Neural cell (in vitro differentiated cells): Measurements from ENCODE around the gene EFS. TPM values are rescaled to one million over a fixed set of nuclear protein-coding genes. Genes with fewer than 3 reads are reported as not detected.

ENCODE experiments used
- H2AFZ ChIP-seq: fragments of 200-600, 300-800 bp; sonication (generic), shearing (Covaris generic); 2 replicates; pipeline ENCODE4 v1.6.0; 2014; ENCODE audit warnings: low read depth, mild to moderate bottlenecking, antibody characterized with exemption, low read length, moderate library complexity
- H3F3A ChIP-seq: fragments of 200-600 bp; shearing (Covaris generic); 2 replicates; pipeline ENCODE4 v1.6.1; 2016; ENCODE audit warnings: mild to moderate bottlenecking, moderate library complexity, mixed read lengths, antibody characterized with exemption, low read length; ENCODE audit not compliant: insufficient read depth, poor library complexity, severe bottlenecking
- H3K27ac ChIP-seq: fragments of 200-600, 300-800 bp; sonication (generic), shearing (Covaris generic); 2 replicates; pipeline ENCODE4 v1.5.1; 2014; ENCODE audit warnings: mild to moderate bottlenecking, low read length, moderate library complexity
- H3K27me3 ChIP-seq: fragments of 300-800, 200-600 bp; sonication (generic), shearing (Covaris generic); 2 replicates; pipeline ENCODE4 v1.6.0; 2014; ENCODE audit warnings: mild to moderate bottlenecking, low read depth, low read length, moderate library complexity; ENCODE audit not compliant: insufficient read depth
- H3K36me3 ChIP-seq: fragments of 300-800, 200-600 bp; sonication (generic), shearing (Covaris generic); 2 replicates; pipeline ENCODE4 v1.5.1; 2014; ENCODE audit warnings: mild to moderate bottlenecking, antibody characterized with exemption, low read length, moderate library complexity; ENCODE audit not compliant: insufficient read depth
- H3K4me2 ChIP-seq: fragments of 300-800, 200-600 bp; sonication (generic), shearing (Covaris generic); 2 replicates; pipeline ENCODE4 v1.6.0; 2014; ENCODE audit warnings: mild to moderate bottlenecking, low read length
- H3K4me3 ChIP-seq: fragments of 300-800, 200-600 bp; sonication (generic), shearing (Covaris generic); 2 replicates; pipeline ENCODE4 v1.5.1; 2014; ENCODE audit warnings: mild to moderate bottlenecking, low read length, moderate library complexity
- H3K79me2 ChIP-seq: fragments of 200-600 bp; shearing (Covaris generic); replicated peaks from 2 replicates; pipeline ENCODE4 v1.6.0; 2014; ENCODE audit warnings: mild to moderate bottlenecking, low read length, moderate library complexity; ENCODE audit not compliant: insufficient read depth
- H3K9ac ChIP-seq: fragments of 300-800, 200-600 bp; sonication (generic), shearing (Covaris generic); 2 replicates; pipeline ENCODE4 v1.6.1; 2016; ENCODE audit warnings: mild to moderate bottlenecking, low read length, mixed read lengths
- H3K9me2 ChIP-seq: fragments of 200-600 bp; shearing (Covaris generic); 2 replicates; pipeline ENCODE4 v1.6.1; 2016; ENCODE audit warnings: mild to moderate bottlenecking, low read length, mixed read lengths; ENCODE audit not compliant: insufficient read depth
- H3K9me3 ChIP-seq: fragments of 200-600, 300-800 bp; sonication (generic), shearing (Covaris generic); 2 replicates; pipeline ENCODE4 v1.6.1; 2016; ENCODE audit warnings: mild to moderate bottlenecking, mixed run types, low read length, moderate library complexity, mixed read lengths
- H4K20me1 ChIP-seq: fragments of 200-600 bp; shearing (Covaris generic); 2 replicates; pipeline ENCODE4 v1.6.1; 2016; ENCODE audit warnings: mild to moderate bottlenecking, mixed run types; ENCODE audit not compliant: insufficient read depth
- EP300 ChIP-seq: fragments of 450-650 bp; conservative IDR thresholded peaks from 2 replicates; pipeline ENCODE4 v1.6.1; 2014; ENCODE audit warnings: antibody characterized with exemption, mild to moderate bottlenecking, moderate library complexity; ENCODE audit not compliant: poor library complexity, severe bottlenecking
- EZH2 ChIP-seq: fragments of 200-600, 300-800 bp; shearing (Covaris generic), sonication (generic); IDR thresholded peaks from 2 replicates; pipeline ENCODE4 v1.6.1; 2014; ENCODE audit warnings: antibody characterized with exemption, low read length, borderline replicate concordance, mild to moderate bottlenecking; ENCODE audit not compliant: insufficient read depth, poor library complexity, severe bottlenecking
- MXI1 ChIP-seq: fragments of 450-650 bp; conservative IDR thresholded peaks from 2 replicates; pipeline ENCODE4 v1.6.1; 2014; ENCODE audit warnings: antibody characterized with exemption, mild to moderate bottlenecking; ENCODE audit not compliant: poor library complexity, severe bottlenecking
- POLR2AphosphoS5 ChIP-seq: IDR thresholded peaks from 2 replicates; pipeline ENCODE4 v1.6.1; 2012
- RAD21 ChIP-seq: fragments of 450-650 bp; conservative IDR thresholded peaks from 2 replicates; pipeline ENCODE4 v1.6.1; 2014; ENCODE audit warnings: antibody characterized with exemption, mild to moderate bottlenecking, moderate library complexity
- SMC3 ChIP-seq: fragments of 450-650 bp; conservative IDR thresholded peaks from 2 replicates; pipeline ENCODE4 v1.6.1; 2014; ENCODE audit warnings: antibody characterized with exemption, mild to moderate bottlenecking, moderate library complexity; ENCODE audit not compliant: poor library complexity
- TAF1 ChIP-seq: IDR thresholded peaks from 2 replicates; pipeline ENCODE4 v1.6.1; 2012; ENCODE audit warnings: low read depth
- polyA plus RNA-seq: library from polyadenylated mRNA; depleted of rRNA; stranded (reverse); fragments of >200 nt; gene quantifications from 2 replicates; pipeline ENCODE4 v1.2.3, GENCODE V29; 2014
- TF ChIP-seq, protein P1 (sequence below): fragments of 450-650 bp; IDR thresholded peaks from 2 replicates; pipeline ENCODE4 v1.5.1; 2014; ENCODE audit warnings: antibody characterized with exemption, mild to moderate bottlenecking, moderate library complexity; ENCODE audit not compliant: poor library complexity, severe bottlenecking
- TF ChIP-seq, protein P2 (sequence below): IDR thresholded peaks from 2 replicates; pipeline ENCODE4 v1.6.1; 2012; ENCODE audit warnings: borderline replicate concordance

EFS gene
- polyA plus RNA-seq, 1 donor from 2014 or later: 0.48 TPM

DNA sequence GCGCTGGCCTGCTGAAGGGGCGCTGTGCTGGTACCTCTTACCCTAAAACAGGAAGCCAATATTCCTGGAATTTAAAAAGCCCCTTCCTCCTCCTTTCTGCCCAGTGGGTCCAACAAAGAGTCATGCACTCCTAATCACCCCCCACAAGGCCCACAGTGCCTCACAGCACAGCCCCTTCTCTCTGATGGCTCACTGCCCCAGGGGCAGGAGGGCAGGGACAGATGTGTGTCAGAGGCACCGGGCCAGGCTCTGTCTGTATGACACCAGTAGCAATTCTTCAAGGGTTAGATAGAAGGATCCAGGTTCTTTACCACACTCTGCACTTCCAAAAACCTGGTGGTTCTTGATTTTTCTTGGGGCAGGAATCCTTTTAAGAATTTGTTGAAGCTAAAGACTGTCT, 34.2 kb upstream of the EFS start:
- Histone ChIP-seq H3F3A (no peaks in the 10 kb centered on the region), H3K4me3 (no peak overlapping the region), H2AFZ (no peak overlapping the region), H3K4me2 (no peak overlapping the region), H4K20me1 (no peaks in the 10 kb centered on the region), H3K36me3 (no peaks in the 10 kb centered on the region), H3K9ac (no peak overlapping the region), H3K9me2 (no peaks in the 10 kb centered on the region), H3K27me3 (no peaks in the 10 kb centered on the region), H3K9me3 (no peaks in the 10 kb centered on the region), H3K27ac (no peak overlapping the region), H3K79me2 (no peaks in the 10 kb centered on the region)
- no peak for TF ChIP-seq SMC3
- TF ChIP-seq, protein P1, sequence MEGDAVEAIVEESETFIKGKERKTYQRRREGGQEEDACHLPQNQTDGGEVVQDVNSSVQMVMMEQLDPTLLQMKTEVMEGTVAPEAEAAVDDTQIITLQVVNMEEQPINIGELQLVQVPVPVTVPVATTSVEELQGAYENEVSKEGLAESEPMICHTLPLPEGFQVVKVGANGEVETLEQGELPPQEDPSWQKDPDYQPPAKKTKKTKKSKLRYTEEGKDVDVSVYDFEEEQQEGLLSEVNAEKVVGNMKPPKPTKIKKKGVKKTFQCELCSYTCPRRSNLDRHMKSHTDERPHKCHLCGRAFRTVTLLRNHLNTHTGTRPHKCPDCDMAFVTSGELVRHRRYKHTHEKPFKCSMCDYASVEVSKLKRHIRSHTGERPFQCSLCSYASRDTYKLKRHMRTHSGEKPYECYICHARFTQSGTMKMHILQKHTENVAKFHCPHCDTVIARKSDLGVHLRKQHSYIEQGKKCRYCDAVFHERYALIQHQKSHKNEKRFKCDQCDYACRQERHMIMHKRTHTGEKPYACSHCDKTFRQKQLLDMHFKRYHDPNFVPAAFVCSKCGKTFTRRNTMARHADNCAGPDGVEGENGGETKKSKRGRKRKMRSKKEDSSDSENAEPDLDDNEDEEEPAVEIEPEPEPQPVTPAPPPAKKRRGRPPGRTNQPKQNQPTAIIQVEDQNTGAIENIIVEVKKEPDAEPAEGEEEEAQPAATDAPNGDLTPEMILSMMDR: no peak
- TF ChIP-seq, protein P2, sequence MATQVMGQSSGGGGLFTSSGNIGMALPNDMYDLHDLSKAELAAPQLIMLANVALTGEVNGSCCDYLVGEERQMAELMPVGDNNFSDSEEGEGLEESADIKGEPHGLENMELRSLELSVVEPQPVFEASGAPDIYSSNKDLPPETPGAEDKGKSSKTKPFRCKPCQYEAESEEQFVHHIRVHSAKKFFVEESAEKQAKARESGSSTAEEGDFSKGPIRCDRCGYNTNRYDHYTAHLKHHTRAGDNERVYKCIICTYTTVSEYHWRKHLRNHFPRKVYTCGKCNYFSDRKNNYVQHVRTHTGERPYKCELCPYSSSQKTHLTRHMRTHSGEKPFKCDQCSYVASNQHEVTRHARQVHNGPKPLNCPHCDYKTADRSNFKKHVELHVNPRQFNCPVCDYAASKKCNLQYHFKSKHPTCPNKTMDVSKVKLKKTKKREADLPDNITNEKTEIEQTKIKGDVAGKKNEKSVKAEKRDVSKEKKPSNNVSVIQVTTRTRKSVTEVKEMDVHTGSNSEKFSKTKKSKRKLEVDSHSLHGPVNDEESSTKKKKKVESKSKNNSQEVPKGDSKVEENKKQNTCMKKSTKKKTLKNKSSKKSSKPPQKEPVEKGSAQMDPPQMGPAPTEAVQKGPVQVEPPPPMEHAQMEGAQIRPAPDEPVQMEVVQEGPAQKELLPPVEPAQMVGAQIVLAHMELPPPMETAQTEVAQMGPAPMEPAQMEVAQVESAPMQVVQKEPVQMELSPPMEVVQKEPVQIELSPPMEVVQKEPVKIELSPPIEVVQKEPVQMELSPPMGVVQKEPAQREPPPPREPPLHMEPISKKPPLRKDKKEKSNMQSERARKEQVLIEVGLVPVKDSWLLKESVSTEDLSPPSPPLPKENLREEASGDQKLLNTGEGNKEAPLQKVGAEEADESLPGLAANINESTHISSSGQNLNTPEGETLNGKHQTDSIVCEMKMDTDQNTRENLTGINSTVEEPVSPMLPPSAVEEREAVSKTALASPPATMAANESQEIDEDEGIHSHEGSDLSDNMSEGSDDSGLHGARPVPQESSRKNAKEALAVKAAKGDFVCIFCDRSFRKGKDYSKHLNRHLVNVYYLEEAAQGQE: no peak
- no peak for TF ChIP-seq EZH2
- TF ChIP-seq EP300: no peak
- no peak for TF ChIP-seq RAD21
- TF ChIP-seq MXI1: no peak
- no peak for TF ChIP-seq TAF1
- no peak for TF ChIP-seq POLR2AphosphoS5

DNA sequence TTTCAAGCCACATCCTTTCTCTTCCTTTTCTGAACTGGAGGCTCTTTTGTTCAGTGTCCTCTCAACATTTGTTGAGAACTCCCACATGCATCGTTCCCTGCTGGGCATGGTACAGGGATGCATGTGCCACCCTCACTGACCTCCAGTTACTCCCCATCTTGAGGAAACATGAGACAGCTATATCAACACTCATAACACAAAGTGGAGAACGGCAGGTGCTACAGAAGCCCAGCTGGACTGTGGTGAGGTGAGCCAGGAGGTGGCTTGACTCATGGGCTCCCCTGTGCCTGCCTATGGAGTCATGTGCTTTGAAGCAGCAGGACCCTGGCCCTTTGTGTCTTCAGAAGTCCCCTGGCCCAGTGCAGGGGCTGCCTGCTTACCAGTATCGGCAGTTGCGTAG, 33.4 kb upstream of the EFS start:
- H3K27me3 ChIP-seq: no peaks in the 10 kb centered on the region
- H4K20me1 ChIP-seq: no peaks in the 10 kb centered on the region
- TF ChIP-seq RAD21: no peak
- TF ChIP-seq EZH2: no peak
- no peak for TF ChIP-seq EP300
- no peak for TF ChIP-seq SMC3
- TF ChIP-seq POLR2AphosphoS5: no peak
- no peak for TF ChIP-seq TAF1
- H3K4me2 ChIP-seq: no peak overlapping the region
- H3K27ac ChIP-seq: no peak overlapping the region
- no peaks in the 10 kb centered on the region for H3K9me3 ChIP-seq
- H3K4me3 ChIP-seq: no peak overlapping the region
- H3K36me3 ChIP-seq: no peaks in the 10 kb centered on the region
- H2AFZ ChIP-seq: no peak overlapping the region
- H3K79me2 ChIP-seq: no peaks in the 10 kb centered on the region
- no peaks in the 10 kb centered on the region for H3K9me2 ChIP-seq
- no peak overlapping the region for H3K9ac ChIP-seq
- no peaks in the 10 kb centered on the region for H3F3A ChIP-seq

DNA sequence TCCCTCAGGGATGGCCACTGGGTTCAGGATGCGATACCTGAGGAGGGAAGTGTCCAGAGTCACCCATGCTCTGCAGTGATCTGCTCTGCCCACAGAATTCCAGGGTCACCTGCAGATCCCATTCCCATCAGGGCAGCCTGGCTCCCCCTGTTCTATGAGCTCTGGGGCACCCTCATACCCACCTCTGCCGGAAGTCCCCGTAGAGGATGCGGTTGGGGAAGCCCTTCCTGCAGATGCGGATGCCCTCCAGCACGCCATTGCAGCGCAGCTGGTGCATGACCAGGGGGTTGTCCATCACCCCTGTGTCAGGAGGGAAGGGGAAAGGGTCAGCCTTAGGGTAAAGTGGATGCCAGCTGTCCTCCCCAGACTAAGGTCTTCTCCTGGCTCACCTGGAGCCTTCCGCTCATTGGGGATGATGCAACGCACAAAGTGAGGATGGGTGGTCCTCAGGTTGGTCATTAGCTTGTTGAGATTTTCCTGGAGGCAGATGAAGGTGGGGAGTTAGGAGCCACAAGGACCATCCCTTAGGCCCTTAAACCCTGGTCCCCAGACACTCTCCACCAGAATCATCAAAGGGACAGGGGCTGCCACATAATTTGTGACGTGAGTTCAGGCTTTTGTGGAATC, 31.9 kb upstream of the EFS start:
- Histone ChIP-seq H3K9me3 (no peaks in the 10 kb centered on the region), H3K27ac (no peak overlapping the region), H3K27me3 (no peaks in the 10 kb centered on the region), H4K20me1 (no peaks in the 10 kb centered on the region), H3K4me2 (no peak overlapping the region), H3K36me3 (no peaks in the 10 kb centered on the region), H3K79me2 (no peaks in the 10 kb centered on the region), H3F3A (no peaks in the 10 kb centered on the region), H3K4me3 (no peak overlapping the region), H3K9ac (no peak overlapping the region), H2AFZ (no peak overlapping the region), H3K9me2 (no peaks in the 10 kb centered on the region)
- TF ChIP-seq EP300 (no peak), SMC3 (no peak), RAD21 (no peak), TAF1 (no peak), EZH2 (no peak), MXI1 (no peak), POLR2AphosphoS5 (no peak)
- TF ChIP-seq, protein P1: no peak
- TF ChIP-seq, protein P2: no peak
